ENCODE data around the gene MARK2. TPM values are rescaled to one million over a fixed set of nuclear protein-coding genes. Genes with fewer than 3 reads are reported as not detected.

MARK2 gene
- total and polyA plus RNA-seq, 8 donors = 11.7 to 30.8 (median 21.1) TPM

DNA sequence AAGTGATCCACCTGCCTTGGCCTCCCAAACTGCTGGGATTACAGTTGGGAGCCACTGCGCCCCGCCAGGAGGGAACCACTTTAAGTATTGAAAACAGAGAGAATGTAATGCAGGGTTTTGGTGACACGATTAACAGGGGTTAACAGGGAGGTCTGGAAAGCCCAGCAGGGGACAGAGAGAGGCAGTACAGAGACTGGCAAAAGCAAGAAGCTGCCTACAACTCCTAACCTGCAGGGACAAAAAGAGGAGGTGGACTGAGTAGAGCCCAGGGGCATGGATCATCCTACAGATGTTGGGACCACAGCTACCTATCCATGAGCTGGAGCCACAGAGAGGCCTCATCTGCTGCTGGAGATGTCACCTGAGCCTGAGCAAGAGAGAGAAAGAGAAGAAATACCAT is 27.4 kb upstream of the MARK2 start:
- no peaks in the 10 kb centered on the region for H3K36me3 ChIP-seq
- no peak overlapping the region for H3K27ac ChIP-seq
- peaks cover 0 to 3% (median 0%) of the 10 kb centered on the region in 3 donors for H3K4me1 ChIP-seq
- intact Hi-C loops (cut with DNase I) = no loop called here
- TF ChIP-seq, protein P1, sequence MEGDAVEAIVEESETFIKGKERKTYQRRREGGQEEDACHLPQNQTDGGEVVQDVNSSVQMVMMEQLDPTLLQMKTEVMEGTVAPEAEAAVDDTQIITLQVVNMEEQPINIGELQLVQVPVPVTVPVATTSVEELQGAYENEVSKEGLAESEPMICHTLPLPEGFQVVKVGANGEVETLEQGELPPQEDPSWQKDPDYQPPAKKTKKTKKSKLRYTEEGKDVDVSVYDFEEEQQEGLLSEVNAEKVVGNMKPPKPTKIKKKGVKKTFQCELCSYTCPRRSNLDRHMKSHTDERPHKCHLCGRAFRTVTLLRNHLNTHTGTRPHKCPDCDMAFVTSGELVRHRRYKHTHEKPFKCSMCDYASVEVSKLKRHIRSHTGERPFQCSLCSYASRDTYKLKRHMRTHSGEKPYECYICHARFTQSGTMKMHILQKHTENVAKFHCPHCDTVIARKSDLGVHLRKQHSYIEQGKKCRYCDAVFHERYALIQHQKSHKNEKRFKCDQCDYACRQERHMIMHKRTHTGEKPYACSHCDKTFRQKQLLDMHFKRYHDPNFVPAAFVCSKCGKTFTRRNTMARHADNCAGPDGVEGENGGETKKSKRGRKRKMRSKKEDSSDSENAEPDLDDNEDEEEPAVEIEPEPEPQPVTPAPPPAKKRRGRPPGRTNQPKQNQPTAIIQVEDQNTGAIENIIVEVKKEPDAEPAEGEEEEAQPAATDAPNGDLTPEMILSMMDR (IDR thresholded peaks at IDR 0.05) = no peak
- no peaks in the 10 kb centered on the region for H3K9me3 ChIP-seq
- H3K27me3 ChIP-seq = no peaks in the 10 kb centered on the region
- no peak overlapping the region for H3K4me3 ChIP-seq
- DNase-seq (no peak), ATAC-seq (no peak), FAIRE-seq (no peak)
- 73 to 81% methylated on average over 3 of the region's 3 CpGs for WGBS, 2 donors

DNA sequence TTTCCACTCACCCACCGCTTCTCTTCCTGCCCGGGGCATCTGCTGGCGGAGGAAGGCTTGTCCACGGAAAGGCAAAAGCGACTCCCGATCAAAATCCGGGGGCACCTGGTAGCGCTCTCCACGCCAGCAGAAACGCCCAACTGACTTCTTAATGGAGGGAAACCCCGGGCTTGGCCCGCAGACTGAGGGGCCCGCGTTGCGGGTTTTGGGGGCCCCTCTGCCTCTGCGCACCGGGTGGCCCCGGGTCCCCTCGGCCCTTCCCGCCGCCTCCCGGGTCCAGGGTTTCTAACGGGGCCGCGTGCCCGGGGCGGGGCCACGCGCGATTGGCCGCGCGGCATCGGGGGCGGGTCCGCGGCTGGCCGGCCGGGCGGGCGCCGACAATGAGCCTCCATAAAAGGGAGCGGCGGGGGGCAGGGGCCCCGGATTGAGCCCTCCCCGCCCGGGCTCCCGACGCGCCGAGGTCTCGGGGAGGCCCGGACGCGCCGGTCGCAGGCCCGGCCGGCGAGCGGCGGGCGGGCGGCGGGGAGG is 25.8 kb upstream of the MARK2 start, which contains the start of gene SPINDOC:
TSS of gene SPINDOC (plus strand) at position 422 of the 528 bp plus-strand sequence. CDS start 231 bp downstream, outside the sequence.
- 0 to 1% methylated on average over 36 to 65 of the region's 65 CpGs for WGBS, 2 donors
- DNase-seq (peak; percentile 59 to 90 (median 75)), ATAC-seq (peak; percentile 89 to 95 (median 93)), FAIRE-seq (no peak)
- H3K9me3 ChIP-seq = no peaks in the 10 kb centered on the region
- peak within 1 kb of the TSS; percentile 66 to 95 (median 85) for H3K4me3 ChIP-seq
- H3K27ac ChIP-seq = peak within 1 kb of the TSS in 3 of 4 donors; percentile 29 to 51 (median 46)
- TF ChIP-seq, protein P1 (IDR thresholded peaks at IDR 0.05) = no peak
- peaks cover 0 to 5% (median 0%) of the 10 kb centered on the region in 3 donors for H3K36me3 ChIP-seq
- H3K27me3 ChIP-seq = no peaks in the 10 kb centered on the region
- intact Hi-C loops (cut with DNase I) = no loop called here
- peaks cover 0 to 3% (median 0%) of the 10 kb centered on the region in 3 donors for H3K4me1 ChIP-seq

DNA sequence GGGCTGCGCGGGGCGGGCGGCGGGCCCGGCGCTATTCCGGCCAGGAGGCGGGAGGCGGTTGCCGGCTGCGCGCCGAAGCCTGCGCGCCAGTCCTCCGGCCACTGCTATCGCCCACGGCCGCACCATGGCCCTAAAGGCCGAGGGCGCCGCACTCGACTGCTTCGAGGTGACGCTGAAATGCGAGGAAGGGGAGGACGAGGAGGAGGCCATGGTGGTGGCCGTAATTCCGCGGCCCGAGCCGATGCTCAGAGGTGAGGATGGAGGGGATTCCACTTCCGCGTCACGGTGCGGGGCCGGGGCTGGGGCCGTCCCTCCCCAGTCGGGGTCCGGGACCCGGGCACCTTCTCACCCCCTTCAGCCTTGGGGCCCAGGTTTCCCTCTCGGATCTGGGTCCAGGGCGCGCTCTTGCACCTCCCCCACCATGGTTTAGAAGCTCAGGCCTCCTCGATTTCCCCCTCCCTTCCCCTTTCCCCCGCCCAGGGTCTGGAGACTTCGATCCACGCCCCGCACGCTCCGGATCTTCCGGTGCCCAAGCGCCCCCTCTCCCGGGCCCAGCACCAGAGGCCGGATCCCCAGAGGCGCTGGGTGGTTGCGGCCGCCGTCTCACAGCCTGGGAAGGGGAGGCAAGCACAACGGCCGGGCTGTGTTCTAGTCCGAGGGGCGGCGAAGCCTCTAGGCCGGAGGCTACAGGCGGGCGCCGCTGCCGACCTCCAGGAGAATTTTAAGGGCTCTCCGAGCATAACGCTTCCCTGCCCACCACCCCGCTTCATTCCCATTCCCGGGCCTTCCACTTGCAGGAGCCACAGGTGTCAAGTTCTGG is 25.1 kb upstream of the MARK2 start:
- peak; percentile 60 to 73 (median 68) for ATAC-seq
- TF ChIP-seq, protein P1 (IDR thresholded peaks at IDR 0.05) = no peak
- intact Hi-C loops (cut with DNase I) = no loop called here
- 1 to 2% methylated on average over 54 to 74 of the region's 74 CpGs for WGBS, 2 donors
- peak overlapping the region; percentile 66 to 95 (median 85) for H3K4me3 ChIP-seq
- H3K4me1 ChIP-seq = peaks cover 0 to 3% (median 0%) of the 10 kb centered on the region in 3 donors
- H3K27ac ChIP-seq = peak overlapping the region in 3 of 4 donors; percentile 29 to 51 (median 46)
- DNase-seq = peak; percentile 23 to 81 (median 46)
- FAIRE-seq = no peak
- no peaks in the 10 kb centered on the region for H3K9me3 ChIP-seq
- peaks cover 0 to 10% (median 0%) of the 10 kb centered on the region in 3 donors for H3K36me3 ChIP-seq
- H3K27me3 ChIP-seq = no peaks in the 10 kb centered on the region

DNA sequence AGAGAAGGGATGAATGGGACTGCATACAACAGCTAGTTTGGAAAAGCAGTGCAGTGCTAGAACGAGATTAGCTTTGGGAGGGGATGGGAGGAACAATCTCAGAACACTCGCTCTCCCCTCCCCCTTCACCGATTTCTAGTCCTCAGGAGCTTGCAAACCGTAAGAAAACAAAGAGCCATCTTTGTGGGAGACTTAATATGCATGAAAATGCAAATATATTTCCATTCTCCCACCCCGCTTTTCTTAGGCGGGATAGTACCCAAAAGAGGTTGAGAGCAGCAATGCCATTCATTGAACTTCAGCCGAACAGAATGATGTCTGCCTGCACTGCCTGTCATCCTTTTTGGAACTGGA is 24.6 kb upstream of the MARK2 start:
- FAIRE-seq (no peak), ATAC-seq (no peak), DNase-seq (no peak)
- TF ChIP-seq, protein P1 (IDR thresholded peaks at IDR 0.05) = no peak
- no peaks in the 10 kb centered on the region for H3K9me3 ChIP-seq
- H3K4me1 ChIP-seq = peaks cover 0 to 3% (median 0%) of the 10 kb centered on the region in 3 donors
- H3K36me3 ChIP-seq = peaks cover 0 to 16% (median 0%) of the 10 kb centered on the region in 3 donors
- intact Hi-C loops (cut with DNase I) = no loop called here
- WGBS, 2 donors = 31 to 32% methylated on average over 7 of the region's 7 CpGs
- peak overlapping the region; percentile 66 to 95 (median 85) for H3K4me3 ChIP-seq
- H3K27me3 ChIP-seq = no peaks in the 10 kb centered on the region
- H3K27ac ChIP-seq = no peak overlapping the region

Data from pancreas (tissue), 10 donors.